Fibroblast of villous mesenchyme (primary cell): ENCODE measurements around the gene PHLDB2. TPM values are rescaled to one million over a fixed set of nuclear protein-coding genes. Genes with fewer than 3 reads are reported as not detected.

Experiments used
- DNase-seq: peaks from one replicate; pipeline ENCODE4 v3.0.0-alpha.2; 2010; ENCODE audit warnings: low read depth
- H3K4me3 ChIP-seq: 2 replicates; pipeline ENCODE4 v1.5.1; 2011; ENCODE audit warnings: low read depth, mild to moderate bottlenecking, low read length
- total RNA-seq: library from RNA; depleted of rRNA; stranded (reverse); fragments of >200 nt; gene quantifications from 2 replicates; pipeline ENCODE4 v1.2.3, GENCODE V29; 2012
- TF ChIP-seq, protein P1 (sequence below): IDR thresholded peaks from 2 replicates; pipeline ENCODE4 v1.5.1; 2012; ENCODE audit warnings: low read depth, mild to moderate bottlenecking, low read length; ENCODE audit not compliant: insufficient read depth

PHLDB2 gene
- total RNA-seq, 1 donor, result 111 TPM

DNA sequence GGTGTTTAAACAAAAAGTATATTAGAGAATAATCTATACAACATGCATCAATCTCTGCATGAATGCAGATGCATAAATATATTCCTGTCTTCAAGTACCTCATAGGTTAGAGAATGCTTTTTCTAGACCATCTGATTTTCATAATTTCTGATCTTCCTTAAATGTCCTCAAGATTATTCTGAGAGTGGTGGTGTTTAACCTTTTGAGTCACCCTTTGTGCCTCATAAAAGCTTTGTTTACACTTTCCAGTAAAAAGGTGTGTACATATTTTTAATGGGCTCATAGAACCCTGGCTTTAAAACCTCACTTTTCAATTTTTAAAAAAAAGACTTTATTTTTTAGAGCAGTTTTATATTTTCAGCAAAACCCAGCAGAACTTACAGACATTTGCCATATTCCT, 78.8 kb downstream of the PHLDB2 start:
- TF ChIP-seq, protein P1, sequence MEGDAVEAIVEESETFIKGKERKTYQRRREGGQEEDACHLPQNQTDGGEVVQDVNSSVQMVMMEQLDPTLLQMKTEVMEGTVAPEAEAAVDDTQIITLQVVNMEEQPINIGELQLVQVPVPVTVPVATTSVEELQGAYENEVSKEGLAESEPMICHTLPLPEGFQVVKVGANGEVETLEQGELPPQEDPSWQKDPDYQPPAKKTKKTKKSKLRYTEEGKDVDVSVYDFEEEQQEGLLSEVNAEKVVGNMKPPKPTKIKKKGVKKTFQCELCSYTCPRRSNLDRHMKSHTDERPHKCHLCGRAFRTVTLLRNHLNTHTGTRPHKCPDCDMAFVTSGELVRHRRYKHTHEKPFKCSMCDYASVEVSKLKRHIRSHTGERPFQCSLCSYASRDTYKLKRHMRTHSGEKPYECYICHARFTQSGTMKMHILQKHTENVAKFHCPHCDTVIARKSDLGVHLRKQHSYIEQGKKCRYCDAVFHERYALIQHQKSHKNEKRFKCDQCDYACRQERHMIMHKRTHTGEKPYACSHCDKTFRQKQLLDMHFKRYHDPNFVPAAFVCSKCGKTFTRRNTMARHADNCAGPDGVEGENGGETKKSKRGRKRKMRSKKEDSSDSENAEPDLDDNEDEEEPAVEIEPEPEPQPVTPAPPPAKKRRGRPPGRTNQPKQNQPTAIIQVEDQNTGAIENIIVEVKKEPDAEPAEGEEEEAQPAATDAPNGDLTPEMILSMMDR, result no peak
- peak; percentile 50 for DNase-seq
- H3K4me3 ChIP-seq, result no peak overlapping the region

DNA sequence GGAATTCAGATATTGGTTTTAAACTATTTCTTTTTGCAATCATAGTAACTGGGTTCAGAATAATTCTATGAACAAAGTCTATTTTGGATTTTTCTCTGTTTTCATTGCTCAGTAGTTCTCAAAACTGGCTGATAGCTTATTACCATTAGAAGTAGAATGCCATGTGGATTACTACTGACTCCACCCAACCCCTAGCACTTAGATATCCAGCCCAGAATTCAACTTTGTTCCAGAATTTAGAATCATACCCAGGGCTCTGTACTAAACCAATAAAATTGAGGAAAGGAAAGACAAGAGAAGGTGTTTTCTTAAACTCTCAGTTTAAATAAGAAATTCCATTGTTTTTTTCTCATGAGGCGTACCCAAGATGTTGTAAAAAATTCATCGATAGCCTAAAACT, 80.8 kb downstream of the PHLDB2 start:
- no peak overlapping the region for H3K4me3 ChIP-seq
- DNase-seq, result no peak
- TF ChIP-seq, protein P1, result no peak

DNA sequence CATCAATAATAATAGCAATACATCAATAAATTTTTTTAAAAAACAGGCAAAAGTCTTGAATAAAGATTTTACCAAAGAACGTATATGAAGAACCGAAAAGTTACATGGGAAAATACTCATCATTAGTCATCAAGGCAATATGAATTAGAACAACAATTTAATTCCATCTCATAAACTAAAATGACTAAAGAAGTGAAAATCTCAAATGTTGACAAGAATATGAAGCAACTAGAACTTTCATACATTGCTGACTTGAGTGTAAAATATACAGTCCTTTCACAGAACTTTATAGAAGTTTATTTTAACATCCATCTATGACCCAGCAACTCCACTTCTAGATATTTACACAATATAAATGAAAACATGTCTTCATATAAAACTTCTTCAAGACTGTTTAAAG, 84.5 kb downstream of the PHLDB2 start:
- no peak overlapping the region for H3K4me3 ChIP-seq
- no peak for DNase-seq
- TF ChIP-seq, protein P1, result no peak

DNA sequence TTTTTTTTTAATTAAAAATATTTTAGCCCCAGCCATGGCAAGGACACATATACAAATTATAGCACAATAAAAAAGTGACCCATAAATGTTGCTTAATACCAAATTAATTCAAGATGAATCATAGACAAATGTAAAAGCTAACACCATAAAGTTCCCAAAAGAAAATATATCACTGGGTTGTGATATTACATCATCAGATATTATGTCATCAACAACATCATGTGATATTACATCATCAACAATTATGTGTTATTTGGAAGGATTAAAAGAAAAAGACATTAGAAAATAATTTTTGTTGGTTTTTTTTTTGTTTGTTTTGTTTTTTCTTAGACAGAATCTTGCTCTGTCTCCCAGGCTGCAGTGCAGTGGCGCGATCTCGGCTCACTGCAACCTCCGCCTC, 85.3 kb downstream of the PHLDB2 start:
- peak; percentile 33 for DNase-seq

DNA sequence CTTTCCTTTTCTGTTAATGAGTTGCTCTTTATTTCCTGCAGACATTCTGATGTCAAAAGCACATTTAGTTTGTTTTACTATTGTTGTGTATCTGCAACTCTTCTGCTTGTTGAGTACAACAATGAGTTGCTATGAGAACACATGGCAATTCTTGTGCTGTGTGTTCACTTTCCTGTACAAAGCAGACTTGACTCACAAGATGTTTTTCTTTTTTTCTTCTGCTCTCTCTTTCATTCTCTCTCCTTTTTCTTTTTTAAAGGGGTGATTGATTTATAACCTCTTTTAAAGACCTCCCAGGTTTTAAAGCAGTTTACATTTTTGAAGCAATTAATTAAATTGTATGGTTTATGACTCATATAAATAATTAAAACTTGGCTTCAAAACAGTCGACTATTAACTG, 88.2 kb downstream of the PHLDB2 start:
- H3K4me3 ChIP-seq, result no peak overlapping the region
- peak; percentile 71 for DNase-seq
- TF ChIP-seq, protein P1, result no peak

More for the DNA sequence above, 85.3 kb downstream of the PHLDB2 start:
- TF ChIP-seq, protein P1, result no peak
- H3K4me3 ChIP-seq, result no peak overlapping the region

DNA sequence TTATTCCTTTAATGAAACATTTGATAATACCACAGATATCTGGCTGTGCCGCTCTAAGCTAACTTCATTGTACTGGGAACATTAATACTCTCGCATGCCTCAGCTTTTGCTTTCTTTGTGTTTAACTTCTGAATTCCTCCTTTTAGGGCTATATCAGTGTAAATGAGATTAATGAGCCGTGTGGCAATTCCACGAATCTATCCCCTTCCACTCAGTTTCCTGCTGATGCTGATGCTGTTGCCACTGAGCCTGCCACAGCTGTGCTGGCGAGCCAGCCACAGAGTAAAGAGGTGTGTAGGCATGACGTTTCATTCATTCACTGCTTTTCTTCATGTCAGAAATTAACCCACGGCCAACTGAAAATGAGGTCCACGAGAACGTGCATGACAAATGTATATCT, 89.7 kb downstream of the PHLDB2 start:
- no peak for DNase-seq
- TF ChIP-seq, protein P1, result no peak
- H3K4me3 ChIP-seq, result no peak overlapping the region

DNA sequence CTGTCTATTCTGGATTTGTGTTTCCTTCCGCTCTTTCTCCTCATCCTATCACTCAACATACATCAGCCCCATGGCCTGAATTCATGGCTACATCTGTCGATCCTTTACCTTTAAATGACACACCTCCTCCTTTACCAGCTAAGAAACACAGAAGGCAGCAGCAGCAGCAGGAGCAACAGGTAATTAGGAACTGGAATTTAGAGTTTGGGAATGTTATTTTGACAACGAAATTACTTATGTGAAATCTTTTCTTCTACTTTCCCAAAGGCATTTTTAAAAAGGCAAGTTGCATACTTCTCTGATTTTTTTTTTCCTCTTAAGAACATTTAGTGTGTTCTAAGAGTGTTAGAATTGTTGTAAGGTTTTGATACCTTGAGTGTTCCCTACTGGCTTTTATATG, 90.6 kb downstream of the PHLDB2 start:
- DNase-seq, result no peak
- no peak overlapping the region for H3K4me3 ChIP-seq
- TF ChIP-seq, protein P1, result no peak
